HG03354 (cell line): Measurements from ENCODE around the gene PTTG1IP2.

Experiments
- ATAC-seq: cut with Tn5 transposase; IDR thresholded peaks from one replicate; pipeline ENCODE4 v1.9.1; 2021; ENCODE audit warnings: mild to moderate bottlenecking; ENCODE audit not compliant: unreplicated experiment, poor library complexity, severe bottlenecking

Gene PTTG1IP2

DNA sequence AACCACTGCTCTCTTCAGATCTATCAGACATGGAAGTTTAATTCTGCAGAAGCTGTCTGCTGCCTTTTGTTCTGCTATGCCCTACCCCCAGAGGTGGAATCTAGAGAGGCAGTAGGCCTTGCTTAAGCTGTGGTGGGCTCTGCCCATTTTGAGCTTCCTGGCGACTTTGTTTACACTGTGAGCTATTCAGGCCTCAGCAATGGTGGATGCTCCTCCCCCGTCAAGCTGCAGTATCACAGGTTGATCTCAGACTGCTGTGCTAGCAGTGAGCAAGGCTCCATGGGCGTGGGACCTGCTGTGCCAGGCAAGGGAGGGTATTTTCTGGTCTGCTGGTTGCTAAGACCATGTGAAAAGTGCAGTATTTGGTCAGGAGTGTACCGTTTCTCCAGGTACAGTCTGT is 81.6 kb downstream of the PTTG1IP2 start:
- no peak for ATAC-seq

DNA sequence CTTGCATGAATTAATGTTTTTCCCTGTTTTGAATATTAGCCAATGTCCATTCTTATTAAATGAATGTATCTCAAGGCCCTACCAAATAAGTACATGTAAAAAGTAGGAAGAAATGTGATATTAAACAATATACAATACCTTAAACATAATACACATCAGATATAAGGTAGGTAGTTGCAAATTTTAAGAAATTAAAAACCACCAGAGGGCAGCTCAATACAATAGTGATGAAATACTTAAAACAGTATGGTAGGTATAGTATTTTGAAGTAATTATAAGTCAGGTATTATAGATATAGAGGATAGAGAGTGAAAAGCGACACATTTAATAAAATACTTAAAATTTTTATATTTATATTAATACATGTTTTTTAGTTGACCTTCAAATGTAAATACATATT is 83.1 kb downstream of the PTTG1IP2 start:
- no peak for ATAC-seq

DNA sequence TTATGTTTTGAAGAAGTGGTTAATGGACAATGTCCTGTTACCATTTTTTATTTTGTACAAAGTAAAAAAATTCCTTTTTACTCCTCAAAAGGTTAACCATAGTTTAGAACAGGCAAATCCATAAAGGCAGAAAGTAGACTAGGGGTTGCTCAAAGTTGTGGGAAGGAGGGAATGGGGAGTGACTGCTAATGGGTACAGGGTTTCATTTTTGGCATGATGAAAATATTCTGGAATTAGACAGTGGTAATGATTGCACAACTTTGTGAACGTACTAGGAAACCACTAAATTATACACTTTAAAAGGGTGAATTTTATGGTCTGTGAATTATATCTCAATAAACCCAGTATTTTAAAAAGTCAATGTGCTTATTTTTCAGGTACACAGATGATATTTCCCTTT is 91.3 kb downstream of the PTTG1IP2 start:
- no peak for ATAC-seq
